ENCODE results near the gene DLGAP1.

Gene DLGAP1

GRCh38 chr18:3616744-3617143 is 838.4 kb downstream of the DLGAP1 start:
- Histone ChIP-seq H3K9me3 (ENCODE audit: insufficient read depth, low read length) (no peaks in the 10 kb centered on the region), H3K9ac (ENCODE audit: insufficient read length, low read depth) (no peak overlapping the region), H3K4me3 (ENCODE audit: insufficient read length, low read depth) (no peak overlapping the region), H3K4me1 (ENCODE audit: insufficient read depth, insufficient read length) (peaks cover 2% of the 10 kb centered on the region), H3K36me3 (ENCODE audit: insufficient read depth, insufficient read length, low read length) (no peaks in the 10 kb centered on the region), H3K27me3 (ENCODE audit: insufficient read depth, insufficient read length) (no peaks in the 10 kb centered on the region)
- TF ChIP-seq ZNF274 (IDR thresholded peaks at IDR 0.05; ENCODE audit: low read depth, low read length) (no peak), YY1 (IDR thresholded peaks at IDR 0.05; ENCODE audit: insufficient read depth, insufficient read length) (no peak), SUZ12 (IDR thresholded peaks at IDR 0.05; ENCODE audit: extremely low read depth, insufficient read depth, insufficient read length) (no peak)
- no peak for DNase-seq (ENCODE audit: low read depth, low spot score)

- Histone ChIP-seq H3K36me3 (ENCODE audit: insufficient read depth, insufficient read length, low read length) (no peaks in the 10 kb centered on the region), H3K9ac (ENCODE audit: insufficient read length, low read depth) (no peak overlapping the region), H3K4me1 (ENCODE audit: insufficient read depth, insufficient read length) (peaks cover 2% of the 10 kb centered on the region), H3K27me3 (ENCODE audit: insufficient read depth, insufficient read length) (no peaks in the 10 kb centered on the region), H3K4me3 (ENCODE audit: insufficient read length, low read depth) (no peak overlapping the region), H3K9me3 (ENCODE audit: insufficient read depth, low read length) (no peaks in the 10 kb centered on the region)
- no peak for DNase-seq (ENCODE audit: low read depth, low spot score)
- no peak for TF ChIP-seq ZNF274 (IDR thresholded peaks at IDR 0.05; ENCODE audit: low read depth, low read length)
- no peak for TF ChIP-seq YY1 (IDR thresholded peaks at IDR 0.05; ENCODE audit: insufficient read depth, insufficient read length)
- TF ChIP-seq SUZ12 (IDR thresholded peaks at IDR 0.05; ENCODE audit: extremely low read depth, insufficient read depth, insufficient read length), result no peak
Observed at GRCh38 chr18:3616142-3616541, 839.0 kb downstream of the DLGAP1 start.

GRCh38 chr18:3615374-3615985 is 839.6 kb downstream of the DLGAP1 start:
- Histone ChIP-seq H3K4me3 (ENCODE audit: insufficient read length, low read depth) (no peak overlapping the region), H3K27me3 (ENCODE audit: insufficient read depth, insufficient read length) (no peaks in the 10 kb centered on the region), H3K9me3 (ENCODE audit: insufficient read depth, low read length) (no peaks in the 10 kb centered on the region), H3K9ac (ENCODE audit: insufficient read length, low read depth) (no peak overlapping the region), H3K4me1 (ENCODE audit: insufficient read depth, insufficient read length) (peaks cover 2% of the 10 kb centered on the region), H3K36me3 (ENCODE audit: insufficient read depth, insufficient read length, low read length) (no peaks in the 10 kb centered on the region)
- no peak for DNase-seq (ENCODE audit: low read depth, low spot score)
- TF ChIP-seq YY1 (IDR thresholded peaks at IDR 0.05; ENCODE audit: insufficient read depth, insufficient read length) (no peak), ZNF274 (IDR thresholded peaks at IDR 0.05; ENCODE audit: low read depth, low read length) (no peak)

GRCh38 chr18:3612315-3612714 is 842.8 kb downstream of the DLGAP1 start:
- Histone ChIP-seq H3K9me3 (ENCODE audit: insufficient read depth, low read length) (no peaks in the 10 kb centered on the region), H3K4me1 (ENCODE audit: insufficient read depth, insufficient read length) (no peaks in the 10 kb centered on the region)
- DNase-seq (ENCODE audit: low read depth, low spot score), result no peak

GRCh38 chr18:3611313-3612090 is 843.6 kb downstream of the DLGAP1 start:
- H3K9me3 ChIP-seq (ENCODE audit: insufficient read depth, low read length), result no peaks in the 10 kb centered on the region
- no peak for DNase-seq (ENCODE audit: low read depth, low spot score)
- no peak overlapping the region for H3K4me3 ChIP-seq (ENCODE audit: insufficient read length, low read depth)
- H3K9ac ChIP-seq (ENCODE audit: insufficient read length, low read depth), result peak overlapping the region; percentile 8
- no peak for TF ChIP-seq YY1 (IDR thresholded peaks at IDR 0.05; ENCODE audit: insufficient read depth, insufficient read length)
- no peak for TF ChIP-seq SUZ12 (IDR thresholded peaks at IDR 0.05; ENCODE audit: extremely low read depth, insufficient read depth, insufficient read length)
- no peak for TF ChIP-seq ZNF274 (IDR thresholded peaks at IDR 0.05; ENCODE audit: low read depth, low read length)
- no peaks in the 10 kb centered on the region for H3K4me1 ChIP-seq (ENCODE audit: insufficient read depth, insufficient read length)
- H3K36me3 ChIP-seq (ENCODE audit: insufficient read depth, insufficient read length, low read length), result peaks cover 29% of the 10 kb centered on the region
- H3K27me3 ChIP-seq (ENCODE audit: insufficient read depth, insufficient read length), result no peaks in the 10 kb centered on the region

More at GRCh38 chr18:3612315-3612714, 842.8 kb downstream of the DLGAP1 start:
- TF ChIP-seq SUZ12 (IDR thresholded peaks at IDR 0.05; ENCODE audit: extremely low read depth, insufficient read depth, insufficient read length), result no peak
- Histone ChIP-seq H3K36me3 (ENCODE audit: insufficient read depth, insufficient read length, low read length) (peaks cover 22% of the 10 kb centered on the region), H3K9ac (ENCODE audit: insufficient read length, low read depth) (no peak overlapping the region), H3K4me3 (ENCODE audit: insufficient read length, low read depth) (no peak overlapping the region), H3K27me3 (ENCODE audit: insufficient read depth, insufficient read length) (no peaks in the 10 kb centered on the region)

GRCh38 chr18:3610813-3611212 is 844.3 kb downstream of the DLGAP1 start:
- H3K36me3 ChIP-seq (ENCODE audit: insufficient read depth, insufficient read length, low read length), result peaks cover 34% of the 10 kb centered on the region
- no peak for TF ChIP-seq ZNF274 (IDR thresholded peaks at IDR 0.05; ENCODE audit: low read depth, low read length)
- TF ChIP-seq YY1 (IDR thresholded peaks at IDR 0.05; ENCODE audit: insufficient read depth, insufficient read length), result no peak
- TF ChIP-seq SUZ12 (IDR thresholded peaks at IDR 0.05; ENCODE audit: extremely low read depth, insufficient read depth, insufficient read length), result no peak
- H3K4me1 ChIP-seq (ENCODE audit: insufficient read depth, insufficient read length), result no peaks in the 10 kb centered on the region
- no peaks in the 10 kb centered on the region for H3K27me3 ChIP-seq (ENCODE audit: insufficient read depth, insufficient read length)
- no peaks in the 10 kb centered on the region for H3K9me3 ChIP-seq (ENCODE audit: insufficient read depth, low read length)
- no peak for DNase-seq (ENCODE audit: low read depth, low spot score)
- H3K4me3 ChIP-seq (ENCODE audit: insufficient read length, low read depth), result no peak overlapping the region
- no peak overlapping the region for H3K9ac ChIP-seq (ENCODE audit: insufficient read length, low read depth)

- no peaks in the 10 kb centered on the region for H3K4me1 ChIP-seq (ENCODE audit: insufficient read depth, insufficient read length)
- no peak for DNase-seq (ENCODE audit: low read depth, low spot score)
- H3K27me3 ChIP-seq (ENCODE audit: insufficient read depth, insufficient read length), result no peaks in the 10 kb centered on the region
- peak overlapping the region; percentile 3 for H3K9ac ChIP-seq (ENCODE audit: insufficient read length, low read depth)
- H3K4me3 ChIP-seq (ENCODE audit: insufficient read length, low read depth), result no peak overlapping the region
- TF ChIP-seq SUZ12 (IDR thresholded peaks at IDR 0.05; ENCODE audit: extremely low read depth, insufficient read depth, insufficient read length) (no peak), ZNF274 (IDR thresholded peaks at IDR 0.05; ENCODE audit: low read depth, low read length) (no peak), YY1 (IDR thresholded peaks at IDR 0.05; ENCODE audit: insufficient read depth, insufficient read length) (no peak)
- H3K9me3 ChIP-seq (ENCODE audit: insufficient read depth, low read length), result no peaks in the 10 kb centered on the region
- peaks cover 37% of the 10 kb centered on the region for H3K36me3 ChIP-seq (ENCODE audit: insufficient read depth, insufficient read length, low read length)
Observed at GRCh38 chr18:3610188-3610708, 844.9 kb downstream of the DLGAP1 start.
